Heart right ventricle (tissue), 16 donors: Measurements from ENCODE around the gene BTAF1. TPM values are rescaled to one million over a fixed set of nuclear protein-coding genes. Genes with fewer than 3 reads are reported as not detected.
A peak's percentile ranks its signal among the peaks of the same experiment; 100 is the strongest.

Source experiments
- ATAC-seq, 8 donors: fragments of 200-7000 bp; cut with Tn5 transposase; one replicate each; pipeline ENCODE4 v1.9.1; 2020; ENCODE audit warnings: mild to moderate bottlenecking in 8 of 8, moderate library complexity in 8 of 8, moderate number of reproducible peaks in 1 of 8
- DNase-seq, 2 donors: peaks; one replicate each; pipeline ENCODE4 v3.0.0-alpha.2; 2020
- H3K27ac ChIP-seq, 10 donors: fragments of 200-600 bp; sonication (generic) in 2 of 10; one replicate each; pipeline versions ENCODE4 v1.5.0 to v1.8.0; 2020 to 2022; ENCODE audit warnings: mild to moderate bottlenecking in 3 of 10
- H3K27me3 ChIP-seq, 7 donors: fragments of 200-600 bp; one replicate each; pipeline ENCODE4 v1.8.0; 2021 to 2022; ENCODE audit warnings: mild to moderate bottlenecking in 2 of 7
- H3K36me3 ChIP-seq, 9 donors: fragments of 200-600 bp; sonication (generic) in 1 of 9; one replicate each; pipeline versions ENCODE4 v1.5.0 to v1.8.0; 2020 to 2022; ENCODE audit warnings: mild to moderate bottlenecking in 2 of 9
- H3K4me1 ChIP-seq, 9 donors: fragments of 200-600 bp; sonication (generic) in 1 of 9; one replicate each; pipeline versions ENCODE4 v1.5.0 to v1.8.0; 2020 to 2022; ENCODE audit warnings: mild to moderate bottlenecking in 4 of 9
- H3K4me3 ChIP-seq, 10 donors: fragments of 200-600 bp; sonication (generic) in 2 of 10; one replicate each; pipeline versions ENCODE4 v1.5.0 to v1.8.0; 2020 to 2022; ENCODE audit warnings: mild to moderate bottlenecking in 7 of 10, moderate library complexity in 2 of 10
- H3K9me3 ChIP-seq, 11 donors: fragments of 200-600 bp in 10 of 11; sonication (generic) in 2 of 11; one replicate each; pipeline versions ENCODE4 v1.5.0 to v1.8.0; 2013 to 2022; ENCODE audit warnings: mild to moderate bottlenecking in 2 of 11, control low read depth in 1 of 11, moderate library complexity in 1 of 11
- WGBS, 2 donors: extraction: QIAGEN DNeasy Blood & Tissue Kit; methylation state at CpG; one replicate each; pipeline ENCODE4 v1.1.7; 2013; ENCODE audit warnings: inconsistent platforms in 1 of 2; 5-methylcytosine and 5-hydroxymethylcytosine counted together
- intact Hi-C, 10 donors: fragments of 100-400 bp; cut with DNase I; formaldehyde crosslinking; loops; one replicate each; pipeline versions ENCODE4 v1.11.1 to v1.14.2; 2022
- long read RNA-seq, 3 donors: library from polyadenylated mRNA; unstranded; transcript quantifications; one replicate each; pipeline ENCODE4 v2.0.0, GENCODE V29; 2020 to 2021
- polyA plus RNA-seq, 2 donors: library from polyadenylated mRNA; stranded (reverse); fragments of 200-250 nt; gene quantifications; one replicate each; pipeline ENCODE4 v1.2.3, GENCODE V29; 2013
- total RNA-seq, 10 donors: library from RNA; stranded (reverse); fragmentation: NEBNext Ultra II Directional in 3 of 10; extraction: Animal tissue kit (Norgen Biotek cat#: 25700) in 3 of 10; gene quantifications; one replicate each; pipeline versions ENCODE4 v1.2.1 to v1.2.4, GENCODE V29; 2021 to 2023
- TF ChIP-seq, protein P1 (sequence below), 9 donors: fragments of 200-600 bp; sonication (generic) in 2 of 9; IDR thresholded peaks; one replicate each; pipeline versions ENCODE4 v1.5.0 to v1.8.0; 2021 to 2022; ENCODE audit warnings: antibody characterized with exemption in 9 of 9, mild to moderate bottlenecking in 5 of 9, moderate library complexity in 1 of 9
- donor health status: Arrhythmogenic right ventricular cardiomyopathy.
- donor health status: ischemic (EF 13 %, LVEDD 7.1; RV severe dilation, severe dysfunction).
- donor health status: healthy with polysubstance abuse.
- donor health status: DM: no; HTN: yes; CAD: no.
- donor health status: DM: no; HTN: no; CAD: no.
- donor health status: ischemic (EF 25% LVEDD 6.9; RV normal size, moderate dysfunction).
- donor health status: ischemic (EF 25% LVEDD 5.7; RV mildly dilated, moderate dysfunction).
- donor health status: healthy.
- donor health status: DM: yes; HTN: yes; CAD: no.
- donor health status: Ischemic cardiomyopathy.
- donor health status: ischemic (EF 35%, LVEDD 5.7; RV mildly dilated, moderate dysfunction).
- donor health status: nonischemic (EF 11% LVEDD 7.7; RV severe dilation, severe dysfunction).
- donor health status: DM: yes; HTN: yes; CAD: no.
- donor health status: PGD.
- donor health status: ischemic (EF 29% LVEDD 5.4; RV normal size, mild dysfunction).
- donor health status: nonischemic (EF 23%, LVEDD 6.1; RV moderate dilation, normal function).

The BTAF1 gene
- total RNA-seq (10 to 100 TPM; 10.9 to 14.7 (median 12.4) TPM), polyA plus RNA-seq (1 to 10 TPM; 4.3 to 8.5 TPM)
- long read RNA-seq, donor 1, full-length matches to known transcripts, result 2 of 17 reads
- long read RNA-seq, donor 1, partial matches to known transcripts, result 8 of 17 reads
- long read RNA-seq, donor 1, other reads (novel, unspliced or antisense), result 7 of 17 reads
- long read RNA-seq, donor 2, full-length matches to known transcripts, result 2 of 21 reads
- long read RNA-seq, donor 2, partial matches to known transcripts, result 8 of 21 reads
- long read RNA-seq, donor 2, other reads (novel, unspliced or antisense), result 11 of 21 reads
- long read RNA-seq, donor 3, partial matches to known transcripts, result 23 of 33 reads
- long read RNA-seq, donor 3, other reads (novel, unspliced or antisense), result 10 of 33 reads

DNA sequence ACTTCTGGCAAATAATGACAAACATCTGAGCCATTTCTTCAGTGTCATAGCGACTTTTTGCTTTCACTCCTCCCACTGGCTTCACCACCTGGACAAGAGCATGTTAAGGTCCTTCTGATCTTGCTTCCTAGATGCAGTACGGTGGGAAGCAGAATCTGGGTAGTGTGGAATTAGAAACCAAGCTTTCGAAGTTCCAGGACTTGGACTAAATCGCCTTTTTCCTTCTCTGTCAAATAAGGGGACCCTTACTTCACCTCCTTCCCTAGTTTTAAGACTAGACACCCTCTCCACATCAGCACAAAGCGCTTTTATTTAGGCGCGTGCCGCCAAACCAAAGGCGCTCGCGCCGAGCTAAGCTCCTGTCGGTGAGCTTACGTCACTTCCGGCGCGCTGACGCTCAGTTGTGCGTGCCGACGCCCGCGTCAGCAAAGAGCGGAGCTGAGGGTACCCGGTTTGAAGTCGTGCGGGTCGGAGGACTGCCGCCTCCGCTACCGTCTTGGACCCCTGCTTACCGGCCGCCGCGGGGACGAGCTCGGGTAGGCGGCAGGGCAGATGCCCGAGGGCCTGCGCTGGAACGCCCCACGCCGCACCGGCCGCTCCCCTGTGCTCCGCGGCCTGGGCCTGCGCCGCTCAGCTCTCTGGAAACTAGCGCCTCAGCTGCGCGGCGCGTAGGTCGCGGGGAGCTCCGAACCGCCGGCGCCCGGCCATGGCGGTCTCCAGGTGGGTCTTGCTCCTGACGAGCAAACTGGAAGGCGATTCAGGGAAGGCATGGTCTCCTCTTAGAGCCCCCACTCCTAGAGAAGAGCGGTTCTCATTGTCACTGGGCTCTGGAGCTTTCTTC, at the start of gene BTAF1:
Gene BTAF1 (plus strand): TSS at position 400 of the 841 bp plus-strand sequence. CDS start 307 bp downstream, at position 707.
- H3K36me3 ChIP-seq, result no peaks in the 10 kb centered on the region
- ATAC-seq, result peak; percentile 98 to 100 (median 100)
- DNase-seq, result peak; percentile 90 to 94
- peak within 1 kb of the TSS; percentile 72 to 98 (median 97) for H3K27ac ChIP-seq
- peaks cover 0 to 6% (median 0%) of the 10 kb centered on the region in 7 donors for H3K27me3 ChIP-seq
- peak within 1 kb of the TSS; percentile 73 to 95 (median 86) for H3K4me3 ChIP-seq
- H3K4me1 ChIP-seq, result peaks cover 4 to 47% (median 31%) of the 10 kb centered on the region in 9 donors
- TF ChIP-seq, protein P1, sequence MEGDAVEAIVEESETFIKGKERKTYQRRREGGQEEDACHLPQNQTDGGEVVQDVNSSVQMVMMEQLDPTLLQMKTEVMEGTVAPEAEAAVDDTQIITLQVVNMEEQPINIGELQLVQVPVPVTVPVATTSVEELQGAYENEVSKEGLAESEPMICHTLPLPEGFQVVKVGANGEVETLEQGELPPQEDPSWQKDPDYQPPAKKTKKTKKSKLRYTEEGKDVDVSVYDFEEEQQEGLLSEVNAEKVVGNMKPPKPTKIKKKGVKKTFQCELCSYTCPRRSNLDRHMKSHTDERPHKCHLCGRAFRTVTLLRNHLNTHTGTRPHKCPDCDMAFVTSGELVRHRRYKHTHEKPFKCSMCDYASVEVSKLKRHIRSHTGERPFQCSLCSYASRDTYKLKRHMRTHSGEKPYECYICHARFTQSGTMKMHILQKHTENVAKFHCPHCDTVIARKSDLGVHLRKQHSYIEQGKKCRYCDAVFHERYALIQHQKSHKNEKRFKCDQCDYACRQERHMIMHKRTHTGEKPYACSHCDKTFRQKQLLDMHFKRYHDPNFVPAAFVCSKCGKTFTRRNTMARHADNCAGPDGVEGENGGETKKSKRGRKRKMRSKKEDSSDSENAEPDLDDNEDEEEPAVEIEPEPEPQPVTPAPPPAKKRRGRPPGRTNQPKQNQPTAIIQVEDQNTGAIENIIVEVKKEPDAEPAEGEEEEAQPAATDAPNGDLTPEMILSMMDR (IDR thresholded peaks at IDR 0.05), result no peak
- H3K9me3 ChIP-seq, result peaks cover 0 to 12% (median 0%) of the 10 kb centered on the region in 11 donors
- WGBS, 2 donors, result 0% methylated on average over 65 of the region's 65 CpGs
- intact Hi-C loops, result loop anchor here in 1 of 10 donors (10.0 kb wide), 1 partner anchor 289 kb away; the partner anchor contains the start of gene PPP1R3C

DNA sequence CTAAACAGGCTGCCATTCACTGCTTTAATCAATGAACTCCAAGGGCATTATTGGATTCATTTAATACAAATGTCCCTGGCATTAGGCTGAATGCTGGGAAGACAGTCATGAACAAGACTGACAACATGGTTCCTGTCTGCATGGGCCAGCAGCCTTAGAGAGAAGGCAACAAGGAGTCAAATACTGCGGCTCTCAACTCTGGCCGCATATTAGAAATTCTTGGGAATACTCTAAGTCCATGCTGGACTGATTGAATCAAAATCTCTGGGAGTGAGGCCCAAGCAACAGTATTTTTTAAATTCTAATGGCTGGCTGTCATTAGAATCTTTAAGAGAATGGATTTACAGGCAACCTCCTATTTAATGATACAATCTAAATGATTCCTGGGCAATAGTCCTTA, 48.4 kb upstream of the BTAF1 start:
- intact Hi-C loops, result no loop called here
- no peak overlapping the region for H3K4me3 ChIP-seq
- TF ChIP-seq, protein P1 (IDR thresholded peaks at IDR 0.05), result no peak
- DNase-seq (no peak), ATAC-seq (no peak)
- no peaks in the 10 kb centered on the region for H3K27me3 ChIP-seq
- no peak overlapping the region for H3K27ac ChIP-seq
- H3K36me3 ChIP-seq, result no peaks in the 10 kb centered on the region
- peaks cover 0 to 2% (median 0%) of the 10 kb centered on the region in 9 donors for H3K4me1 ChIP-seq
- H3K9me3 ChIP-seq, result no peaks in the 10 kb centered on the region
- 92 to 96% methylated on average over 2 of the region's 2 CpGs for WGBS, 2 donors

DNA sequence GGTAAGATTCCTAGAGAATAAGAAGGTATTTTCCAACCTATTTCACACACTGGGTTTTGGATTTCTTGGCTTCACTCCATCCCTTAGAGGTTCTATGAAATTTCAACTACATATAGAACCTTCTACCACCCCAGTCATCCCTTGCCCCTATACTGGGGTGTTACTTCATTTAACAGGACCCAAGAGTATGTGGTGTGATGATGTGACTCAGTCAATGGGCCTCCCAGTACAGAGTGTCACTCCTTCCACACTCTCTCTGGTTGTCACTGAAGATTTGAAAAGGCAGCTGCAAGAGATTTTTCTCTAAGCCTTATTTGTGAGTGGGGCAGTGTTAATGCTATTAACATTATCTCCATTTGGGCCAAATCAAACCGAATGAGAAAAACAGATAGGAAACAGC, 47.8 kb upstream of the BTAF1 start:
- 54 to 78% methylated on average over 1 of the region's 1 CpG for WGBS, 2 donors
- no peaks in the 10 kb centered on the region for H3K27me3 ChIP-seq
- no peaks in the 10 kb centered on the region for H3K36me3 ChIP-seq
- intact Hi-C loops, result no loop called here
- no peaks in the 10 kb centered on the region for H3K9me3 ChIP-seq
- no peak overlapping the region for H3K4me3 ChIP-seq
- no peak for DNase-seq
- no peak for ATAC-seq
- no peak overlapping the region for H3K27ac ChIP-seq
- H3K4me1 ChIP-seq, result peaks cover 0 to 5% (median 0%) of the 10 kb centered on the region in 9 donors
- TF ChIP-seq, protein P1 (IDR thresholded peaks at IDR 0.05), result no peak

DNA sequence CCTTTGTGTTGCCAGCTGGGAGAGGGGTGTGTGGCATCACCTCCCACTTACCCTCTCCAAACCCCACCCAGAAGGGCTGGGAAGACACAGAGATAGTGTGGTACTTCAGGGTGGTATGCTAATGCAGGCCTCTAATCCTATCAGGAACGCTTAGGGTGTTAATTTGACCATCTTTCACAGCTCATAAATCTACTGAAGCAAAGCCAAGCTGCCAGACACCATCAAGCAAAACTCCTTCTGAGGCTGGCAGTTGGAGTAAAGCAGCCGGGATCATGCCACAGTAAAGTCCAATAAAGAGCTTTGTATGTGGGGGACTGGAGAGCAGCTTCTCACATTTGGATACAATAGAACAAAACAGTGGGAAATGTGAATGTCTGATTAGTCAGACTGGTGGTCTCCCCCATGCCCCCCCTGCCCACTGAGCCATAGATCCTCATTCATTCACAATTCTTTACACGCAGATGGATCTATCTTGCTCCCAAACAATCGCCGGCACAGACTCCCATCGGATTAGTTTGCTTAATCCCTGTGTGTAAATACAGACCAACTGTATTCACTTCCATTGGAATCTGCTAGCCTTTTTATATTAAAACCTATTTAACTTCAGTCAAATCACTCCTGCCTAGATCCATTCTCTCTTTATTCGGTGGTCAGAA, 43.9 kb upstream of the BTAF1 start:
- TF ChIP-seq, protein P1 (IDR thresholded peaks at IDR 0.05), result no peak
- DNase-seq, result no peak
- peaks cover 0 to 6% (median 0%) of the 10 kb centered on the region in 11 donors for H3K9me3 ChIP-seq
- peak overlapping the region in 1 of 10 donors; percentile 43 for H3K27ac ChIP-seq
- H3K4me1 ChIP-seq, result peaks cover 3 to 21% (median 13%) of the 10 kb centered on the region in 9 donors
- no peak overlapping the region for H3K4me3 ChIP-seq
- no peaks in the 10 kb centered on the region for H3K27me3 ChIP-seq
- no peak for ATAC-seq
- 43 to 45% methylated on average over 7 of the region's 7 CpGs for WGBS, 2 donors
- intact Hi-C loops, result no loop called here
- no peaks in the 10 kb centered on the region for H3K36me3 ChIP-seq
